ENCODE measurements around the gene INHBB. TPM values are rescaled to one million over a fixed set of nuclear protein-coding genes. Genes with fewer than 3 reads are reported as not detected.
A peak's percentile ranks its signal among the peaks of the same experiment; 100 is the strongest.

INHBB gene
- total RNA-seq, 4 donors from 2014 or later: 0.20 to 1.1 (median 0.41) TPM; not detected in 1

GRCh38 chr2:120346667-120347358, 877 bp downstream of the INHBB start:
- H3K27ac ChIP-seq: no peak overlapping the region

GRCh38 chr2:120347396-120348060, 1.6 kb downstream of the INHBB start:
- no peak for TF ChIP-seq POLR2A (IDR thresholded peaks at IDR 0.05)
- no peak for TF ChIP-seq EP300 (IDR thresholded peaks at IDR 0.05; ENCODE audit: low read depth)
- TF ChIP-seq POLR2AphosphoS5 (IDR thresholded peaks at IDR 0.05): no peak
- no peak for TF ChIP-seq CTCF (IDR thresholded peaks at IDR 0.05)
- DNase-seq: no peak
- Histone ChIP-seq H3K27me3 (peaks cover 74% of the 10 kb centered on the region), H3K27ac (no peak overlapping the region), H3K4me3 (no peak overlapping the region), H3K36me3 (no peaks in the 10 kb centered on the region), H3K9me3 (no peaks in the 10 kb centered on the region), H3K4me1 (peaks cover 3 to 39% (median 32%) of the 10 kb centered on the region in 4 donors)
- 12 to 15% methylated on average over 11 to 27 of the region's 27 CpGs for WGBS, 2 donors (ENCODE audit: low coverage in 1 of 2)
- intact Hi-C loops (cut with DNase I; ENCODE audit: low total_unique reads): no loop called here
- in situ Hi-C loops (cut with MboI; ENCODE audit: low pct_ligation_motif_present in 1 of 4, low pct_unique_long_range_greater_than_20kb in 1 of 4, low sequenced_read_pairs in 3 of 4): loop anchor here in 2 of 4 donors (10.0 kb wide), 2 partner anchors 327 to 337 kb away; no protein-coding TSS in a partner anchor

More at GRCh38 chr2:120346667-120347358, 877 bp downstream of the INHBB start:
- Histone ChIP-seq H3K4me3 (peak overlapping the region in 2 of 4 donors; percentile 27 to 38), H3K27me3 (peaks cover 81% of the 10 kb centered on the region), H3K4me1 (peaks cover 3 to 39% (median 32%) of the 10 kb centered on the region in 4 donors), H3K9me3 (no peaks in the 10 kb centered on the region), H3K36me3 (no peaks in the 10 kb centered on the region)
- intact Hi-C loops (cut with DNase I; ENCODE audit: low total_unique reads) (no loop called here), in situ Hi-C loops (cut with MboI; ENCODE audit: low pct_ligation_motif_present in 1 of 4, low pct_unique_long_range_greater_than_20kb in 1 of 4, low sequenced_read_pairs in 3 of 4) (loop anchor here in 2 of 4 donors (10.0 kb wide), 2 partner anchors 328 to 338 kb away; no protein-coding TSS in a partner anchor)
- WGBS, 2 donors (ENCODE audit: low coverage in 1 of 2): 1% methylated on average over 37 of the region's 54 CpGs; no CpG with 5 or more reads in 1 of the 2 donors
- DNase-seq: no peak
- TF ChIP-seq POLR2AphosphoS5 (IDR thresholded peaks at IDR 0.05): no peak
- TF ChIP-seq CTCF (IDR thresholded peaks at IDR 0.05): no peak
- TF ChIP-seq POLR2A (IDR thresholded peaks at IDR 0.05): no peak
- TF ChIP-seq EP300 (IDR thresholded peaks at IDR 0.05; ENCODE audit: low read depth): no peak

- Histone ChIP-seq H3K27ac (no peak overlapping the region), H3K4me3 (no peak overlapping the region), H3K9me3 (no peaks in the 10 kb centered on the region), H3K36me3 (no peaks in the 10 kb centered on the region), H3K4me1 (peaks cover 3 to 34% (median 29%) of the 10 kb centered on the region in 4 donors), H3K27me3 (peaks cover 67% of the 10 kb centered on the region)
- in situ Hi-C loops (cut with MboI; ENCODE audit: low pct_ligation_motif_present in 1 of 4, low pct_unique_long_range_greater_than_20kb in 1 of 4, low sequenced_read_pairs in 3 of 4) (loop anchor here in 2 of 4 donors (10.0 kb wide), 2 partner anchors 327 to 337 kb away; no protein-coding TSS in a partner anchor), intact Hi-C loops (cut with DNase I; ENCODE audit: low total_unique reads) (no loop called here)
- DNase-seq: no peak
- TF ChIP-seq POLR2A (IDR thresholded peaks at IDR 0.05) (no peak), POLR2AphosphoS5 (IDR thresholded peaks at IDR 0.05) (no peak), EP300 (IDR thresholded peaks at IDR 0.05; ENCODE audit: low read depth) (no peak), CTCF (IDR thresholded peaks at IDR 0.05) (no peak)
- 41 to 44% methylated on average over 3 to 7 of the region's 7 CpGs for WGBS, 2 donors (ENCODE audit: low coverage in 1 of 2)
Measured at GRCh38 chr2:120348134-120348736, 2.3 kb downstream of the INHBB start.

All from transverse colon (tissue), 4 donors.